CD4-positive, alpha-beta T cell (primary cell): ENCODE data around the gene TP63. TPM values are rescaled to one million over a fixed set of nuclear protein-coding genes. Genes with fewer than 3 reads are reported as not detected.

Experiments
- ATAC-seq: fragments of 200-7000 bp; cut with Tn5 transposase; one replicate; pipeline ENCODE4 v1.10.0; 2022; ENCODE audit warnings: mild to moderate bottlenecking; ENCODE audit not compliant: poor library complexity
- CTCF ChIA-PET: fragments of 350-600 bp; sonication (Branson Sonifier 250); formaldehyde crosslinking; loops from one replicate; lab custom pipeline; 2021; ENCODE audit warnings: antibody characterized with exemption, inconsistent platforms; lab: Charles Lee
- POLR2A ChIA-PET: fragments of 350-600 bp; sonication (Branson Sonifier 250); formaldehyde crosslinking; loops from one replicate; lab custom pipeline; 2021; ENCODE audit warnings: antibody characterized with exemption, inconsistent platforms; lab: Charles Lee
- DNase-seq, 14 experiments: peaks; one replicate each; pipeline ENCODE4 v3.0.0-alpha.2; 2013 to 2020; ENCODE audit warnings: mixed read lengths in 2 of 14
- H3K27ac ChIP-seq, 2 donors: one replicate each; pipeline versions ENCODE4 v1.5.1 to v1.7.0; 2013; ENCODE audit warnings: low read length in 2 of 2, low read depth in 1 of 2, mild to moderate bottlenecking in 1 of 2
- H3K27me3 ChIP-seq, 2 experiments: 1 replicate in 1 of 2; 2 replicates in 1 of 2; pipeline versions ENCODE4 v1.6.1 to v1.7.0; 2013; ENCODE audit warnings: low read length in 2 of 2, control low read depth in 1 of 2, mild to moderate bottlenecking in 1 of 2, moderate library complexity in 1 of 2; ENCODE audit not compliant: insufficient read depth in 2 of 2, control insufficient read depth in 1 of 2
- H3K36me3 ChIP-seq: one replicate; pipeline ENCODE4 v1.6.1; 2013; ENCODE audit warnings: low read length, control low read depth; ENCODE audit not compliant: insufficient read depth
- H3K4me1 ChIP-seq: one replicate; pipeline ENCODE4 v1.6.1; 2013; ENCODE audit warnings: low read length, control low read depth; ENCODE audit not compliant: insufficient read depth
- H3K4me3 ChIP-seq: one replicate; pipeline ENCODE4 v1.5.1; 2013; ENCODE audit warnings: mild to moderate bottlenecking, low read length, moderate library complexity
- H3K9me3 ChIP-seq, 2 experiments: 1 replicate in 1 of 2; 2 replicates in 1 of 2; pipeline versions ENCODE4 v1.6.1 to v1.7.0; 2013; ENCODE audit warnings: low read length in 2 of 2, mild to moderate bottlenecking in 2 of 2, control low read depth in 1 of 2, moderate library complexity in 1 of 2; ENCODE audit not compliant: control insufficient read depth in 1 of 2, insufficient read depth in 1 of 2
- H3K27ac Mint-ChIP-seq: one replicate; pipeline ENCODE4 v1.8.0; 2020; ENCODE audit warnings: mixed read lengths
- H3K27me3 Mint-ChIP-seq: one replicate; pipeline ENCODE4 v1.8.0; 2021; ENCODE audit warnings: mixed read lengths
- H3K36me3 Mint-ChIP-seq: one replicate; pipeline ENCODE4 v1.8.0; 2021; ENCODE audit warnings: low read depth, mixed read lengths
- H3K4me1 Mint-ChIP-seq: one replicate; pipeline ENCODE4 v1.8.0; 2021; ENCODE audit warnings: low read depth, mixed read lengths
- H3K4me3 Mint-ChIP-seq: one replicate; pipeline ENCODE4 v1.8.0; 2020; ENCODE audit warnings: mild to moderate bottlenecking, mixed read lengths
- H3K9me3 Mint-ChIP-seq: one replicate; pipeline ENCODE4 v1.8.0; 2020; ENCODE audit warnings: mixed read lengths
- intact Hi-C, 2 experiments: fragments of 100-400 bp; cut with DNase I in 1 of 2; cut with micrococcal nuclease in 1 of 2; formaldehyde crosslinking; loops; one replicate each; pipeline versions ENCODE4 v1.15.1 to v1.9.0; 2023 to 2025; cut with DNase I, micrococcal nuclease
- total RNA-seq, 174 experiments: library from RNA in 2 of 174; stranded (reverse) in 2 of 174; gene quantifications; one replicate each; pipeline ENCODE4 v1.2.3 and lab custom pipeline; 2021 to 2026
- TF ChIP-seq, protein P1 (sequence below): fragments of 200-600 bp; IDR thresholded peaks from one replicate; pipeline ENCODE4 v1.8.0; 2022; ENCODE audit warnings: antibody characterized with exemption, mild to moderate bottlenecking

Gene TP63
- total RNA-seq, 2 experiments from 2014 or later, result 0.31 TPM; not detected in 1

DNA sequence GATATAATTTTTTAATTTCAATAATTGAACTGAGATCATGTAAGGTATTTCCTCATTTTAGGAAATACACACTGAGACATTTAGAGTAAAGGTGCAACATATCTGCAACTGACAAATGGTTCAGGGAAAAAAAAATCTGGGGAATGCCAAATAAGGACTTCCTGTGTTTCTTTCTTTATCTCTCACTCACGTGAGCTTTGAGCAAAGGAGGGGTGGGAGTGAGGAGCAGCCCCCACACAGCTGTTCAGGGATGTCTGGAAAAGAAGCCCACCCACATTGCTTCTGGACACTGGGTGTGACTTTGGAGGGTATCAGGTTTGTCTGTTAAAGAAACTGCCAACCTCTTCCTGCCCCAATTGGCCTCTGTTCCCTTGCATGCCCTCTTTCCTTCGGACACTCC lies 5.6 kb upstream of the TP63 start:
- Mint-ChIP-seq H3K4me3 (no peak overlapping the region), H3K36me3 (no peaks in the 10 kb centered on the region), H3K4me1 (peaks cover 12% of the 10 kb centered on the region), H3K9me3 (no peaks in the 10 kb centered on the region), H3K27ac (no peak overlapping the region), H3K27me3 (no peaks in the 10 kb centered on the region)
- DNase-seq, result no peak
- POLR2A ChIA-PET, result no interaction called here
- no peaks in the 10 kb centered on the region for H3K27me3 ChIP-seq
- intact Hi-C loops, result no loop called here
- TF ChIP-seq, protein P1, sequence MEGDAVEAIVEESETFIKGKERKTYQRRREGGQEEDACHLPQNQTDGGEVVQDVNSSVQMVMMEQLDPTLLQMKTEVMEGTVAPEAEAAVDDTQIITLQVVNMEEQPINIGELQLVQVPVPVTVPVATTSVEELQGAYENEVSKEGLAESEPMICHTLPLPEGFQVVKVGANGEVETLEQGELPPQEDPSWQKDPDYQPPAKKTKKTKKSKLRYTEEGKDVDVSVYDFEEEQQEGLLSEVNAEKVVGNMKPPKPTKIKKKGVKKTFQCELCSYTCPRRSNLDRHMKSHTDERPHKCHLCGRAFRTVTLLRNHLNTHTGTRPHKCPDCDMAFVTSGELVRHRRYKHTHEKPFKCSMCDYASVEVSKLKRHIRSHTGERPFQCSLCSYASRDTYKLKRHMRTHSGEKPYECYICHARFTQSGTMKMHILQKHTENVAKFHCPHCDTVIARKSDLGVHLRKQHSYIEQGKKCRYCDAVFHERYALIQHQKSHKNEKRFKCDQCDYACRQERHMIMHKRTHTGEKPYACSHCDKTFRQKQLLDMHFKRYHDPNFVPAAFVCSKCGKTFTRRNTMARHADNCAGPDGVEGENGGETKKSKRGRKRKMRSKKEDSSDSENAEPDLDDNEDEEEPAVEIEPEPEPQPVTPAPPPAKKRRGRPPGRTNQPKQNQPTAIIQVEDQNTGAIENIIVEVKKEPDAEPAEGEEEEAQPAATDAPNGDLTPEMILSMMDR, result no peak
- H3K4me1 ChIP-seq, result no peaks in the 10 kb centered on the region
- no peak for ATAC-seq
- H3K4me3 ChIP-seq, result no peak overlapping the region
- H3K9me3 ChIP-seq, result no peaks in the 10 kb centered on the region
- H3K36me3 ChIP-seq, result no peaks in the 10 kb centered on the region
- CTCF ChIA-PET, result no interaction called here
- H3K27ac ChIP-seq, result no peak overlapping the region

DNA sequence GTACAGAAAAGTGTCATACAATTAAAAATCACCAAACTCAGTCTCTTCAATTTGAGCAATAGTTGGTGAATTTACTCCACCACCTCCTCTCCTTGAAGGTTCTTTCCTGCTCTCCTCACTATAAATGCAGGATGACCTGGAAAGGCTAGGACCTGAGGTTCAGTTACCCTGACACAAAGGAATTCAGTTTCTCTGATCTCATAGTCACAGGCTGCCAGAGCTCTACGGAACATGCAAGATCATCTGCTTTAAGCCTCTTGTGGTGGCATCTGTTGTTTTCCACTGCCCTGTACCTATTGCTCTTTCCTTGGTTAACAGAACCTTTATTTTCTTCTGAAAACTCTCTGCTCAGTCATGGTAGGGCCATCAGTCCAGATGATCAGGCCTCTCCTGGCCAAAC lies 4.9 kb upstream of the TP63 start:
- ATAC-seq, result no peak
- Mint-ChIP-seq H3K27ac (no peak overlapping the region), H3K9me3 (no peaks in the 10 kb centered on the region), H3K4me3 (no peak overlapping the region), H3K27me3 (no peaks in the 10 kb centered on the region), H3K36me3 (no peaks in the 10 kb centered on the region), H3K4me1 (peaks cover 19% of the 10 kb centered on the region)
- no peak overlapping the region for H3K27ac ChIP-seq
- no peak for DNase-seq
- ChIA-PET CTCF (no interaction called here), POLR2A (no interaction called here)
- H3K4me1 ChIP-seq, result no peaks in the 10 kb centered on the region
- H3K36me3 ChIP-seq, result no peaks in the 10 kb centered on the region
- no peaks in the 10 kb centered on the region for H3K9me3 ChIP-seq
- no peak overlapping the region for H3K4me3 ChIP-seq
- intact Hi-C loops, result no loop called here
- no peaks in the 10 kb centered on the region for H3K27me3 ChIP-seq
- TF ChIP-seq, protein P1, result no peak

DNA sequence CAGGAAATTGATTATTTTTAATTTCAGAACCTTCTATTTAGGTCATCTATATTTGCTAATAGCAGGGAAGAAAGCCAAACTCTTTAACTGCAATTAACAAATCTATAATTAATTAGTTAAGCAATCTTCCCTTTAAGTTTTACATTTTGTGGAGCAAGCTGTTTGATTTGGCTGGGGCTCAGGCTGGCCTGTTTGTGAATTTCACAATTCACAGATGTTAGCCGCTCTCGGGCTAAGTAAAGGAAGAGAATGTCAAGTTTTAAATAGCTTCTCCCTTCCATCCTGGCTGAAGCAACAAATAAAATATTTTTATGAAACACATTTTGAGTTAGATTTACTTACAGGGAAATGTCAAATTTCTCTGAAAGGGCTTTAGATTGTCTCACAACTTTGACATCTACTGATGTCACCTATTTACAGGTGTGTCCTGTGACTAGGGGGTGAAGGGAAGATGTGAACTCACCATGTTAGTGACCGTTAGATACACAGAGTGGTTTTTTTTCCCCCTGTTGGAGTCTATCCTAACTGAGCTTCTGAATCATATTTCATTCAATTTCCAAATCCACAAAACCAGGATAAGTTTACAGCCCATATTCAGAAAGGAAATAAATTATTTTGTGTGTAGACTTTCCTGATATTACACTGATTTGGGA lies 1.3 kb upstream of the TP63 start:
- Mint-ChIP-seq H3K4me1 (peaks cover 23% of the 10 kb centered on the region), H3K27ac (no peak overlapping the region), H3K4me3 (no peak overlapping the region), H3K27me3 (no peaks in the 10 kb centered on the region), H3K36me3 (no peaks in the 10 kb centered on the region), H3K9me3 (no peaks in the 10 kb centered on the region)
- Histone ChIP-seq H3K4me3 (no peak overlapping the region), H3K36me3 (no peaks in the 10 kb centered on the region), H3K4me1 (no peaks in the 10 kb centered on the region), H3K9me3 (no peaks in the 10 kb centered on the region), H3K27me3 (no peaks in the 10 kb centered on the region), H3K27ac (no peak overlapping the region)
- POLR2A ChIA-PET, result interaction anchor here (1.4 kb wide), 1 partner anchor 11 kb away, joined by 4 read pairs; no protein-coding TSS in a partner anchor
- ATAC-seq (no peak), DNase-seq (no peak)
- intact Hi-C loops, result loop anchor here in 1 of 2 experiments (5.0 kb wide), 1 partner anchor 1893 kb away; no protein-coding TSS in a partner anchor
- CTCF ChIA-PET, result interaction anchor here (0.6 kb wide), 1 partner anchor 410 kb away, joined by 4 read pairs; no protein-coding TSS in a partner anchor
- TF ChIP-seq, protein P1, result no peak
